HG02870 (cell line): ENCODE measurements around the gene FOXB2.
"Not testable (repeated sequence)": the region's sequence is repeated elsewhere in the genome, so short reads cannot be mapped to it uniquely, and the experiment has no call there.

Source experiments
- ATAC-seq: cut with Tn5 transposase; IDR thresholded peaks from one replicate; pipeline ENCODE4 v1.9.1; 2021; ENCODE audit warnings: mild to moderate bottlenecking, moderate library complexity; ENCODE audit not compliant: unreplicated experiment

Gene FOXB2

GRCh38 chr9:77019236-77019925 is at the start of gene FOXB2:
Gene FOXB2, plus strand, starts transcription at chr9:77019655. Its CDS starts 0 bp downstream, at chr9:77019655.
- ATAC-seq = no peak

- ATAC-seq = no peak
Measured at GRCh38 chr9:76969716-76970115, 49.7 kb upstream of the FOXB2 start.

- ATAC-seq = not testable (repeated sequence)
Measured at GRCh38 chr9:76978831-76979230, 40.6 kb upstream of the FOXB2 start.

GRCh38 chr9:76980566-76980965 is 38.9 kb upstream of the FOXB2 start:
- ATAC-seq = no peak

GRCh38 chr9:76984486-76984885 is 35.0 kb upstream of the FOXB2 start:
- no peak for ATAC-seq

GRCh38 chr9:76985581-76985980 is 33.9 kb upstream of the FOXB2 start:
- ATAC-seq = no peak

- no peak for ATAC-seq
Measured at GRCh38 chr9:76987594-76988200, 31.8 kb upstream of the FOXB2 start.

- no peak for ATAC-seq
Measured at GRCh38 chr9:76988941-76989340, 30.5 kb upstream of the FOXB2 start.

- no peak for ATAC-seq
Measured at GRCh38 chr9:76989501-76989900, 30.0 kb upstream of the FOXB2 start.

GRCh38 chr9:76996700-76997099 is 22.8 kb upstream of the FOXB2 start:
- ATAC-seq = no peak

GRCh38 chr9:76999261-76999660 is 20.2 kb upstream of the FOXB2 start:
- no peak for ATAC-seq

- ATAC-seq = no peak
Measured at GRCh38 chr9:77000330-77000729, 19.1 kb upstream of the FOXB2 start.

- ATAC-seq = no peak
Measured at GRCh38 chr9:77003366-77003765, 16.1 kb upstream of the FOXB2 start.

- no peak for ATAC-seq
Measured at GRCh38 chr9:77005216-77005615, 14.2 kb upstream of the FOXB2 start.

- ATAC-seq = no peak
Measured at GRCh38 chr9:77010527-77010926, 8.9 kb upstream of the FOXB2 start.

- ATAC-seq = peak; percentile 78
Measured at GRCh38 chr9:77011973-77012821, 7.3 kb upstream of the FOXB2 start.

- no peak for ATAC-seq
Measured at GRCh38 chr9:77013206-77013931, 6.1 kb upstream of the FOXB2 start.

- ATAC-seq = no peak
Measured at GRCh38 chr9:77013932-77014596, 5.4 kb upstream of the FOXB2 start.

GRCh38 chr9:77014597-77015263 is 4.7 kb upstream of the FOXB2 start:
- ATAC-seq = no peak
